Measurements from ENCODE around the gene SRGAP1.

DNA sequence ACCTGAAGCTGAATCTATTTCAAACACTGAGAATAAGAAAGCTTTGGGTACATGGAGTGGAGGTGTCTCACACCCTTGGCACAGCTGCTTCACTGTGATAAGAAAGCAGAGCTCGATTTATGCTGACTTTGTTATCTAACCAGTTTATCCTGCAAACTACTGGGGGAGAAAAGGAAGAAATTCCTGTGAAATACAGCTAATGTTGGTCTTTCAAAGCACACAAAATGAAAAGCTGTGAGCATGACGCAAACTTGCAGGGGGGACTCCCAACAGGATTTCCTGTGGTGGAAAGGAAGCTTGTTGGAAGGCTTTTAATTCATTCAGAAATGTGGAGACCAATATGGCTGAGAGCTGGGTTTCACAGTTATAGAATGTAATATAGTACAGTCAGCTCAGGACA lies 53.4 kb downstream of the SRGAP1 start:
- TF ChIP-seq CTCF (IDR thresholded peaks at IDR 0.05; ENCODE audit: low read length) (no peak), EZH2 (optimal IDR thresholded peaks at IDR 0.05; ENCODE audit: low read depth, low read length) (no peak)
